ENCODE results near the gene HSPA1L. TPM values are rescaled to one million over a fixed set of nuclear protein-coding genes. Genes with fewer than 3 reads are reported as not detected.

Gene HSPA1L
- total and polyA plus RNA-seq, 10 of the 15 experiments (the other 5 are each of a cell fraction or from before 2014, with no cell fraction given): 0.69 to 2.5 (median 1.5) TPM

DNA sequence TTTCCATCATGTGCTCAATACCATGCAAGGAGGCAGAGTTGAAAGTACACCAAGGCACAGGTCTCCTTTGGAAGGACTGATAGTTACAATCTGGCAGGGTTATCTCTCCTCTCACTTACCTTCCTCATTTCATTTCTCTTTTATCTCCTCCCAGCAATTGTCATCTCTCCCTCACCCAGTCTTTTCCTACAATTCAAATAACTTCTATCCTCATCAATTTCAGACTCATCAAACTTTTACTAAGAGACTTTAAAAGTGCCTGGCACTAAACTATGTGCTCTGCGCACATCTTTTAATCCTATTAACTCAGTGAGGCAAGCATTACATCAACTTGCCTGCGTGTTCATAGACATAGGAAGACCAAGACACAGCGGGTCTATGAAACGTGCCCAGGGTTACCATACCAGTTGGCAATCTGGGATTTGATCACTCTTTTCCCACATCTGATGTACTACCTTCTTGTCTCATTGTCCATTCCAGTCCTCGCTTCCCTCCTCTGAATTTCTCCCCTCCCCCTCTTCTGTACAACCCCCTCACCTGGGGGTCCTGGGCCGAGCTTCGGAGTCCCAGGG lies 20.7 kb downstream of the HSPA1L start:
- peak overlapping the region; percentile 81 for H3K9ac ChIP-seq (ENCODE audit: control insufficient read depth, insufficient read depth, low read length)
- peak overlapping the region; percentile 81 for H3K4me3 ChIP-seq
- WGBS (ENCODE audit: insufficient coverage, insufficient replicate concordance, low lambda C conversion rate, missing lambda C conversion rate): under 1% methylated on average over 7 of the region's 7 CpGs
- ChIA-PET RAD21 (ENCODE audit: unreplicated experiment) (interaction anchor here (1.0 to 2.6 kb wide), 9 partner anchors 12 to 69 kb away, joined by 3 to 19 read pairs (median 3); partner anchors contain the start of genes HSPA1A, HSPA1B, HSPA1L and LSM2), SMC1A (ENCODE audit: uncharacterized antibody, unreplicated experiment) (interaction anchor here (0.6 to 2.2 kb wide), 8 partner anchors 12 to 70 kb away, joined by 3 to 10 read pairs (median 4); partner anchors contain the start of genes LSM2 and NEU1), POLR2A (interaction anchor here (0.9 to 3.5 kb wide), 7 partner anchors 13 to 68 kb away, joined by 3 to 32 read pairs (median 6); partner anchors contain the start of genes HSPA1B, LSM2, MSH5 and NEU1), CTCF (interaction anchor here (0.6 to 3.7 kb wide), 6 partner anchors 11 to 65 kb away, joined by 3 to 26 read pairs (median 4); partner anchors contain the start of genes LSM2 and VWA7)
- ATAC-seq (peak; percentile 21; the same call in 2 of the 3 replicates), DNase-seq (ENCODE audit: low read depth, low spot score) (no peak), FAIRE-seq (no peak)
- no peaks in the 10 kb centered on the region for H4K20me1 ChIP-seq (ENCODE audit: control insufficient read depth, insufficient read depth)
- peak overlapping the region; percentile 47 for H3K4me2 ChIP-seq (ENCODE audit: control insufficient read depth, insufficient read depth)
- peaks cover 21% of the 10 kb centered on the region for H3K79me2 ChIP-seq (ENCODE audit: control insufficient read depth, insufficient read depth, low read length)
- no peak overlapping the region for H2AFZ ChIP-seq (ENCODE audit: control insufficient read depth, low read depth, low read length)
- in situ Hi-C loops (cut with MboI): no loop called here
- BruUV-seq (replicated peaks): TSS peak; percentile 68
- intact Hi-C loops (cut with micrococcal nuclease; ENCODE audit: unreplicated experiment): no loop called here
- no peaks in the 10 kb centered on the region for H3K27me3 ChIP-seq (replicated peaks in 1 of 2; ENCODE audit: control insufficient read depth in 2 of 2, insufficient read depth in 2 of 2, low read length in 1 of 2)
- no peaks in the 10 kb centered on the region for H3K9me3 ChIP-seq (replicated peaks; ENCODE audit: control insufficient read depth, insufficient read depth, low read length)
- H3K27ac ChIP-seq (ENCODE audit: control insufficient read depth, insufficient read depth): peak overlapping the region; percentile 95; the same call in 1 of the 2 replicates
- H3K36me3 ChIP-seq (ENCODE audit: control insufficient read depth in 2 of 2, insufficient read depth in 2 of 2, low read length in 1 of 2): peaks cover 7 to 11% of the 10 kb centered on the region in 2 experiments; a peak in 3 of 4 replicates
- H3K4me1 ChIP-seq (ENCODE audit: control insufficient read depth, insufficient read depth, low read length): peaks cover 11% of the 10 kb centered on the region
- TF ChIP-seq SUPT20H (IDR thresholded peaks at IDR 0.05; ENCODE audit: borderline replicate concordance, control insufficient read depth, low read depth, low read length) (no peak), IKZF2 (IDR thresholded peaks at IDR 0.05) (no peak), SREBF2 (IDR thresholded peaks at IDR 0.05; ENCODE audit: low read length) (no peak), HDAC6 (IDR thresholded peaks at IDR 0.05; ENCODE audit: unreplicated experiment) (no peak), ZNF384 (IDR thresholded peaks at IDR 0.05; ENCODE audit: borderline replicate concordance, low read depth, low read length) (no peak), NBN (IDR thresholded peaks at IDR 0.05) (no peak), ZNF622 (IDR thresholded peaks at IDR 0.05) (no peak), HCFC1 (IDR thresholded peaks at IDR 0.05; ENCODE audit: low read length) (no peak)
- TF ChIP-seq, protein P1, sequence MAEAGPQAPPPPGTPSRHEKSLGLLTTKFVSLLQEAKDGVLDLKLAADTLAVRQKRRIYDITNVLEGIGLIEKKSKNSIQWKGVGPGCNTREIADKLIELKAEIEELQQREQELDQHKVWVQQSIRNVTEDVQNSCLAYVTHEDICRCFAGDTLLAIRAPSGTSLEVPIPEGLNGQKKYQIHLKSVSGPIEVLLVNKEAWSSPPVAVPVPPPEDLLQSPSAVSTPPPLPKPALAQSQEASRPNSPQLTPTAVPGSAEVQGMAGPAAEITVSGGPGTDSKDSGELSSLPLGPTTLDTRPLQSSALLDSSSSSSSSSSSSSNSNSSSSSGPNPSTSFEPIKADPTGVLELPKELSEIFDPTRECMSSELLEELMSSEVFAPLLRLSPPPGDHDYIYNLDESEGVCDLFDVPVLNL (IDR thresholded peaks at IDR 0.05; ENCODE audit: low read depth, low read length): no peak
- TF ChIP-seq, protein P2, sequence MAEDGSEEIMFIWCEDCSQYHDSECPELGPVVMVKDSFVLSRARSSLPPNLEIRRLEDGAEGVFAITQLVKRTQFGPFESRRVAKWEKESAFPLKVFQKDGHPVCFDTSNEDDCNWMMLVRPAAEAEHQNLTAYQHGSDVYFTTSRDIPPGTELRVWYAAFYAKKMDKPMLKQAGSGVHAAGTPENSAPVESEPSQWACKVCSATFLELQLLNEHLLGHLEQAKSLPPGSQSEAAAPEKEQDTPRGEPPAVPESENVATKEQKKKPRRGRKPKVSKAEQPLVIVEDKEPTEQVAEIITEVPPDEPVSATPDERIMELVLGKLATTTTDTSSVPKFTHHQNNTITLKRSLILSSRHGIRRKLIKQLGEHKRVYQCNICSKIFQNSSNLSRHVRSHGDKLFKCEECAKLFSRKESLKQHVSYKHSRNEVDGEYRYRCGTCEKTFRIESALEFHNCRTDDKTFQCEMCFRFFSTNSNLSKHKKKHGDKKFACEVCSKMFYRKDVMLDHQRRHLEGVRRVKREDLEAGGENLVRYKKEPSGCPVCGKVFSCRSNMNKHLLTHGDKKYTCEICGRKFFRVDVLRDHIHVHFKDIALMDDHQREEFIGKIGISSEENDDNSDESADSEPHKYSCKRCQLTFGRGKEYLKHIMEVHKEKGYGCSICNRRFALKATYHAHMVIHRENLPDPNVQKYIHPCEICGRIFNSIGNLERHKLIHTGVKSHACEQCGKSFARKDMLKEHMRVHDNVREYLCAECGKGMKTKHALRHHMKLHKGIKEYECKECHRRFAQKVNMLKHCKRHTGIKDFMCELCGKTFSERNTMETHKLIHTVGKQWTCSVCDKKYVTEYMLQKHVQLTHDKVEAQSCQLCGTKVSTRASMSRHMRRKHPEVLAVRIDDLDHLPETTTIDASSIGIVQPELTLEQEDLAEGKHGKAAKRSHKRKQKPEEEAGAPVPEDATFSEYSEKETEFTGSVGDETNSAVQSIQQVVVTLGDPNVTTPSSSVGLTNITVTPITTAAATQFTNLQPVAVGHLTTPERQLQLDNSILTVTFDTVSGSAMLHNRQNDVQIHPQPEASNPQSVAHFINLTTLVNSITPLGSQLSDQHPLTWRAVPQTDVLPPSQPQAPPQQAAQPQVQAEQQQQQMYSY (CRISPR knock-in tag; IDR thresholded peaks at IDR 0.05): no peak
- TF ChIP-seq, protein P3, sequence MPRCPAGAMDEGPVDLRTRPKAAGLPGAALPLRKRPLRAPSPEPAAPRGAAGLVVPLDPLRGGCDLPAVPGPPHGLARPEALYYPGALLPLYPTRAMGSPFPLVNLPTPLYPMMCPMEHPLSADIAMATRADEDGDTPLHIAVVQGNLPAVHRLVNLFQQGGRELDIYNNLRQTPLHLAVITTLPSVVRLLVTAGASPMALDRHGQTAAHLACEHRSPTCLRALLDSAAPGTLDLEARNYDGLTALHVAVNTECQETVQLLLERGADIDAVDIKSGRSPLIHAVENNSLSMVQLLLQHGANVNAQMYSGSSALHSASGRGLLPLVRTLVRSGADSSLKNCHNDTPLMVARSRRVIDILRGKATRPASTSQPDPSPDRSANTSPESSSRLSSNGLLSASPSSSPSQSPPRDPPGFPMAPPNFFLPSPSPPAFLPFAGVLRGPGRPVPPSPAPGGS (IDR thresholded peaks at IDR 0.05; ENCODE audit: borderline replicate concordance, insufficient read depth, low read depth, low read length, poor library complexity, severe bottlenecking): no peak
- TF ChIP-seq, protein P4, sequence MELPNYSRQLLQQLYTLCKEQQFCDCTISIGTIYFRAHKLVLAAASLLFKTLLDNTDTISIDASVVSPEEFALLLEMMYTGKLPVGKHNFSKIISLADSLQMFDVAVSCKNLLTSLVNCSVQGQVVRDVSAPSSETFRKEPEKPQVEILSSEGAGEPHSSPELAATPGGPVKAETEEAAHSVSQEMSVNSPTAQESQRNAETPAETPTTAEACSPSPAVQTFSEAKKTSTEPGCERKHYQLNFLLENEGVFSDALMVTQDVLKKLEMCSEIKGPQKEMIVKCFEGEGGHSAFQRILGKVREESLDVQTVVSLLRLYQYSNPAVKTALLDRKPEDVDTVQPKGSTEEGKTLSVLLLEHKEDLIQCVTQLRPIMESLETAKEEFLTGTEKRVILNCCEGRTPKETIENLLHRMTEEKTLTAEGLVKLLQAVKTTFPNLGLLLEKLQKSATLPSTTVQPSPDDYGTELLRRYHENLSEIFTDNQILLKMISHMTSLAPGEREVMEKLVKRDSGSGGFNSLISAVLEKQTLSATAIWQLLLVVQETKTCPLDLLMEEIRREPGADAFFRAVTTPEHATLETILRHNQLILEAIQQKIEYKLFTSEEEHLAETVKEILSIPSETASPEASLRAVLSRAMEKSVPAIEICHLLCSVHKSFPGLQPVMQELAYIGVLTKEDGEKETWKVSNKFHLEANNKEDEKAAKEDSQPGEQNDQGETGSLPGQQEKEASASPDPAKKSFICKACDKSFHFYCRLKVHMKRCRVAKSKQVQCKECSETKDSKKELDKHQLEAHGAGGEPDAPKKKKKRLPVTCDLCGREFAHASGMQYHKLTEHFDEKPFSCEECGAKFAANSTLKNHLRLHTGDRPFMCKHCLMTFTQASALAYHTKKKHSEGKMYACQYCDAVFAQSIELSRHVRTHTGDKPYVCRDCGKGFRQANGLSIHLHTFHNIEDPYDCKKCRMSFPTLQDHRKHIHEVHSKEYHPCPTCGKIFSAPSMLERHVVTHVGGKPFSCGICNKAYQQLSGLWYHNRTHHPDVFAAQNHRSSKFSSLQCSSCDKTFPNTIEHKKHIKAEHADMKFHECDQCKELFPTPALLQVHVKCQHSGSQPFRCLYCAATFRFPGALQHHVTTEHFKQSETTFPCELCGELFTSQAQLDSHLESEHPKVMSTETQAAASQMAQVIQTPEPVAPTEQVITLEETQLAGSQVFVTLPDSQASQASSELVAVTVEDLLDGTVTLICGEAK (IDR thresholded peaks at IDR 0.05; ENCODE audit: borderline replicate concordance): no peak

Data from GM12878 (cell line).